H1 (cell line): ENCODE data around the gene SLC24A4. TPM values are rescaled to one million over a fixed set of nuclear protein-coding genes. Genes with fewer than 3 reads are reported as not detected.

Source experiments
- CTBP2 ChIP-seq: IDR thresholded peaks from 2 replicates; pipeline ENCODE4 v1.7.0; 2011; ENCODE audit warnings: borderline replicate concordance, mild to moderate bottlenecking, moderate library complexity, mixed read lengths, low read length; ENCODE audit not compliant: insufficient read depth, insufficient read length
- GABPA ChIP-seq: IDR thresholded peaks from 2 replicates; pipeline ENCODE4 v1.6.1; 2011; ENCODE audit warnings: mild to moderate bottlenecking, low read length, moderate library complexity, borderline replicate concordance; ENCODE audit not compliant: insufficient read depth
- GTF2F1 ChIP-seq: IDR thresholded peaks from 2 replicates; pipeline ENCODE4 v1.6.1; 2012; ENCODE audit warnings: low read depth, low read length, improper control_type of control experiment, borderline replicate concordance
- JUND ChIP-seq: IDR thresholded peaks from 2 replicates; pipeline ENCODE4 v1.6.1; 2011; ENCODE audit warnings: mild to moderate bottlenecking, improper control_type of control experiment, low read length
- POLR2AphosphoS5 ChIP-seq: IDR thresholded peaks from 2 replicates; pipeline ENCODE4 v1.6.1; 2011; ENCODE audit warnings: low read depth, low read length
- RAD21 ChIP-seq, 2 experiments: IDR thresholded peaks in 1 of 2; conservative IDR thresholded peaks in 1 of 2; 2 replicates each; pipeline ENCODE4 v1.6.1; 2011; ENCODE audit warnings: low read depth in 2 of 2, low read length in 2 of 2, improper control_type of control experiment in 1 of 2, inconsistent platforms in 1 of 2, mild to moderate bottlenecking in 1 of 2, moderate library complexity in 1 of 2
- SP1 ChIP-seq: IDR thresholded peaks from 2 replicates; pipeline ENCODE4 v1.6.1; 2011; ENCODE audit warnings: low read depth, low read length
- SUZ12 ChIP-seq: fragments of 200-600 bp; sonication (generic); IDR thresholded peaks from 2 replicates; pipeline ENCODE4 v1.6.1; 2012; ENCODE audit warnings: mild to moderate bottlenecking, inconsistent platforms, low read length, moderate library complexity, mixed read lengths
- TAF7 ChIP-seq: optimal IDR thresholded peaks from 2 replicates; pipeline ENCODE3; 2011; ENCODE audit warnings: low read depth, mild to moderate bottlenecking, inconsistent platforms, low read length, moderate library complexity, borderline replicate concordance
- TBP ChIP-seq: IDR thresholded peaks from 2 replicates; pipeline ENCODE4 v1.6.1; 2011; ENCODE audit warnings: low read depth, low read length, improper control_type of control experiment
- polyA plus RNA-seq, 7 experiments: library from polyadenylated mRNA; depleted of rRNA in 3 of 7; stranded (reverse) in 5 of 7; unstranded in 2 of 7; fragments of >200 nt in 5 of 7; fragments of 200-250 nt in 2 of 7; gene quantifications; 1 replicate in 5 of 7; 2 replicates in 1 of 7; 4 replicates in 1 of 7; pipeline versions ENCODE4 v1.2.1 to v1.2.3, GENCODE V29; 2011 to 2013; ENCODE audit warnings: missing spikeins in 2 of 7, mixed read lengths in 2 of 7
- total RNA-seq: library from RNA; stranded (reverse); fragmentation: NEBNext Ultra II Directional; extraction: Animal tissue kit (Norgen Biotek cat#: 25700); gene quantifications from 2 replicates; pipeline ENCODE4 v1.2.1, GENCODE V29; 2021
- TF ChIP-seq, protein P1 (sequence below): fragments of 300-600 bp; sonication (generic); IDR thresholded peaks from 2 replicates; pipeline ENCODE4 v1.7.1; 2012; ENCODE audit warnings: low read length, moderate library complexity, mild to moderate bottlenecking, inconsistent platforms; ENCODE audit not compliant: insufficient replicate concordance

SLC24A4 gene
- total and polyA plus RNA-seq, 2 of the 8 experiments (the other 6 are each of a cell fraction or from before 2014, with no cell fraction given), result 0.27 to 0.89 TPM

DNA sequence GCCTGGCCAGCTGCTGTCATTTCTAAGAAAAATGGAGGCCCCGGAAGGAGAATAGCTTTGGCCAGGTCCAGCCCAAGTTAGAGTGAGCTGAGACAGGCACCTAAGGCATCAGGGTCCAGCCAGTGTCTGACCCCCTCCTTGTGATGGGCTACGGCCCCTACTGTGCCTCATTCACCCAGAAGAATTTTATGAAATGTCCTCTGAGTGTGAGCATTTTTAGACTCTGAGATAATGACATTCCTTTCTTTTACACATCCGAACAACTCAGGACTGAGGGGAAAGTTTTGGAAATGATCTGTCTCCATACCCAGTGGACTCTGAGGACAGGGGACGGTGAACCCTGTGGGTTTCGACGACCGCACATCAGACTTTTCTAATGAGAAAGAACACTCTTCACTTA is 50.4 kb downstream of the SLC24A4 start (continued):
- TF ChIP-seq, protein P1, sequence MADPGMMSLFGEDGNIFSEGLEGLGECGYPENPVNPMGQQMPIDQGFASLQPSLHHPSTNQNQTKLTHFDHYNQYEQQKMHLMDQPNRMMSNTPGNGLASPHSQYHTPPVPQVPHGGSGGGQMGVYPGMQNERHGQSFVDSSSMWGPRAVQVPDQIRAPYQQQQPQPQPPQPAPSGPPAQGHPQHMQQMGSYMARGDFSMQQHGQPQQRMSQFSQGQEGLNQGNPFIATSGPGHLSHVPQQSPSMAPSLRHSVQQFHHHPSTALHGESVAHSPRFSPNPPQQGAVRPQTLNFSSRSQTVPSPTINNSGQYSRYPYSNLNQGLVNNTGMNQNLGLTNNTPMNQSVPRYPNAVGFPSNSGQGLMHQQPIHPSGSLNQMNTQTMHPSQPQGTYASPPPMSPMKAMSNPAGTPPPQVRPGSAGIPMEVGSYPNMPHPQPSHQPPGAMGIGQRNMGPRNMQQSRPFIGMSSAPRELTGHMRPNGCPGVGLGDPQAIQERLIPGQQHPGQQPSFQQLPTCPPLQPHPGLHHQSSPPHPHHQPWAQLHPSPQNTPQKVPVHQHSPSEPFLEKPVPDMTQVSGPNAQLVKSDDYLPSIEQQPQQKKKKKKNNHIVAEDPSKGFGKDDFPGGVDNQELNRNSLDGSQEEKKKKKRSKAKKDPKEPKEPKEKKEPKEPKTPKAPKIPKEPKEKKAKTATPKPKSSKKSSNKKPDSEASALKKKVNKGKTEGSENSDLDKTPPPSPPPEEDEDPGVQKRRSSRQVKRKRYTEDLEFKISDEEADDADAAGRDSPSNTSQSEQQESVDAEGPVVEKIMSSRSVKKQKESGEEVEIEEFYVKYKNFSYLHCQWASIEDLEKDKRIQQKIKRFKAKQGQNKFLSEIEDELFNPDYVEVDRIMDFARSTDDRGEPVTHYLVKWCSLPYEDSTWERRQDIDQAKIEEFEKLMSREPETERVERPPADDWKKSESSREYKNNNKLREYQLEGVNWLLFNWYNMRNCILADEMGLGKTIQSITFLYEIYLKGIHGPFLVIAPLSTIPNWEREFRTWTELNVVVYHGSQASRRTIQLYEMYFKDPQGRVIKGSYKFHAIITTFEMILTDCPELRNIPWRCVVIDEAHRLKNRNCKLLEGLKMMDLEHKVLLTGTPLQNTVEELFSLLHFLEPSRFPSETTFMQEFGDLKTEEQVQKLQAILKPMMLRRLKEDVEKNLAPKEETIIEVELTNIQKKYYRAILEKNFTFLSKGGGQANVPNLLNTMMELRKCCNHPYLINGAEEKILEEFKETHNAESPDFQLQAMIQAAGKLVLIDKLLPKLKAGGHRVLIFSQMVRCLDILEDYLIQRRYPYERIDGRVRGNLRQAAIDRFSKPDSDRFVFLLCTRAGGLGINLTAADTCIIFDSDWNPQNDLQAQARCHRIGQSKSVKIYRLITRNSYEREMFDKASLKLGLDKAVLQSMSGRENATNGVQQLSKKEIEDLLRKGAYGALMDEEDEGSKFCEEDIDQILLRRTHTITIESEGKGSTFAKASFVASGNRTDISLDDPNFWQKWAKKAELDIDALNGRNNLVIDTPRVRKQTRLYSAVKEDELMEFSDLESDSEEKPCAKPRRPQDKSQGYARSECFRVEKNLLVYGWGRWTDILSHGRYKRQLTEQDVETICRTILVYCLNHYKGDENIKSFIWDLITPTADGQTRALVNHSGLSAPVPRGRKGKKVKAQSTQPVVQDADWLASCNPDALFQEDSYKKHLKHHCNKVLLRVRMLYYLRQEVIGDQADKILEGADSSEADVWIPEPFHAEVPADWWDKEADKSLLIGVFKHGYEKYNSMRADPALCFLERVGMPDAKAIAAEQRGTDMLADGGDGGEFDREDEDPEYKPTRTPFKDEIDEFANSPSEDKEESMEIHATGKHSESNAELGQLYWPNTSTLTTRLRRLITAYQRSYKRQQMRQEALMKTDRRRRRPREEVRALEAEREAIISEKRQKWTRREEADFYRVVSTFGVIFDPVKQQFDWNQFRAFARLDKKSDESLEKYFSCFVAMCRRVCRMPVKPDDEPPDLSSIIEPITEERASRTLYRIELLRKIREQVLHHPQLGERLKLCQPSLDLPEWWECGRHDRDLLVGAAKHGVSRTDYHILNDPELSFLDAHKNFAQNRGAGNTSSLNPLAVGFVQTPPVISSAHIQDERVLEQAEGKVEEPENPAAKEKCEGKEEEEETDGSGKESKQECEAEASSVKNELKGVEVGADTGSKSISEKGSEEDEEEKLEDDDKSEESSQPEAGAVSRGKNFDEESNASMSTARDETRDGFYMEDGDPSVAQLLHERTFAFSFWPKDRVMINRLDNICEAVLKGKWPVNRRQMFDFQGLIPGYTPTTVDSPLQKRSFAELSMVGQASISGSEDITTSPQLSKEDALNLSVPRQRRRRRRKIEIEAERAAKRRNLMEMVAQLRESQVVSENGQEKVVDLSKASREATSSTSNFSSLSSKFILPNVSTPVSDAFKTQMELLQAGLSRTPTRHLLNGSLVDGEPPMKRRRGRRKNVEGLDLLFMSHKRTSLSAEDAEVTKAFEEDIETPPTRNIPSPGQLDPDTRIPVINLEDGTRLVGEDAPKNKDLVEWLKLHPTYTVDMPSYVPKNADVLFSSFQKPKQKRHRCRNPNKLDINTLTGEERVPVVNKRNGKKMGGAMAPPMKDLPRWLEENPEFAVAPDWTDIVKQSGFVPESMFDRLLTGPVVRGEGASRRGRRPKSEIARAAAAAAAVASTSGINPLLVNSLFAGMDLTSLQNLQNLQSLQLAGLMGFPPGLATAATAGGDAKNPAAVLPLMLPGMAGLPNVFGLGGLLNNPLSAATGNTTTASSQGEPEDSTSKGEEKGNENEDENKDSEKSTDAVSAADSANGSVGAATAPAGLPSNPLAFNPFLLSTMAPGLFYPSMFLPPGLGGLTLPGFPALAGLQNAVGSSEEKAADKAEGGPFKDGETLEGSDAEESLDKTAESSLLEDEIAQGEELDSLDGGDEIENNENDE, result no peak
- TF ChIP-seq GABPA (no peak), SUZ12 (no peak), POLR2AphosphoS5 (no peak), GTF2F1 (no peak), SP1 (no peak), RAD21 (IDR thresholded peaks at IDR 0.05 in 1 of 2, conservative IDR thresholded peaks at IDR 0.05 in 1 of 2; ENCODE audit: low read depth in 2 of 2, low read length in 2 of 2) (no peak), TAF7 (no peak), JUND (no peak), CTBP2 (no peak), TBP (no peak)
